GM19452 (cell line): ENCODE results near the gene GPC6.

ENCODE experiments used
- ATAC-seq: cut with Tn5 transposase; IDR thresholded peaks from one replicate; pipeline ENCODE4 v1.9.1; 2021; ENCODE audit not compliant: unreplicated experiment

GPC6 gene

GRCh38 chr13:94366677-94367076 lies 1140.1 kb downstream of the GPC6 start:
- no peak for ATAC-seq

- no peak for ATAC-seq
Measured at GRCh38 chr13:94369972-94370436, 1143.4 kb downstream of the GPC6 start.

- ATAC-seq = no peak
Measured at GRCh38 chr13:94371855-94372254, 1145.2 kb downstream of the GPC6 start.

GRCh38 chr13:94382517-94382916 lies 1155.9 kb downstream of the GPC6 start:
- no peak for ATAC-seq

- ATAC-seq = no peak
Measured at GRCh38 chr13:94382960-94383359, 1156.4 kb downstream of the GPC6 start.

- ATAC-seq = no peak
Measured at GRCh38 chr13:94384231-94384905, 1157.8 kb downstream of the GPC6 start.

GRCh38 chr13:94387047-94387446 lies 1160.4 kb downstream of the GPC6 start:
- no peak for ATAC-seq

GRCh38 chr13:94389604-94390351 lies 1163.2 kb downstream of the GPC6 start:
- ATAC-seq = no peak

- no peak for ATAC-seq
Measured at GRCh38 chr13:94390881-94391280, 1164.3 kb downstream of the GPC6 start.

GRCh38 chr13:94394723-94395122 lies 1168.1 kb downstream of the GPC6 start:
- no peak for ATAC-seq

GRCh38 chr13:94395860-94396259 lies 1169.3 kb downstream of the GPC6 start:
- no peak for ATAC-seq

GRCh38 chr13:94399812-94400211 lies 1173.2 kb downstream of the GPC6 start:
- no peak for ATAC-seq

GRCh38 chr13:94400874-94401273 lies 1174.3 kb downstream of the GPC6 start:
- no peak for ATAC-seq

- ATAC-seq = no peak
Measured at GRCh38 chr13:94408314-94409036, 1181.9 kb downstream of the GPC6 start.

GRCh38 chr13:94411747-94412146 lies 1185.1 kb downstream of the GPC6 start:
- no peak for ATAC-seq

GRCh38 chr13:94412870-94413597 lies 1186.4 kb downstream of the GPC6 start:
- ATAC-seq = no peak

GRCh38 chr13:94413598-94413944 lies 1187.0 kb downstream of the GPC6 start:
- ATAC-seq = no peak

- no peak for ATAC-seq
Measured at GRCh38 chr13:94414141-94414540, 1187.5 kb downstream of the GPC6 start.

- no peak for ATAC-seq
Measured at GRCh38 chr13:94414708-94415107, 1188.1 kb downstream of the GPC6 start.

GRCh38 chr13:94415500-94416237 lies 1189.1 kb downstream of the GPC6 start:
- no peak for ATAC-seq
